HG03064 (cell line): ENCODE measurements around the gene DDT.
"Not testable (repeated sequence)": the region's sequence is repeated elsewhere in the genome, so short reads cannot be mapped to it uniquely, and the experiment has no call there.

Experiments used
- ATAC-seq: cut with Tn5 transposase; IDR thresholded peaks from one replicate; pipeline ENCODE4 v1.9.1; 2021; ENCODE audit warnings: low read depth; ENCODE audit not compliant: unreplicated experiment

The DDT gene

DNA sequence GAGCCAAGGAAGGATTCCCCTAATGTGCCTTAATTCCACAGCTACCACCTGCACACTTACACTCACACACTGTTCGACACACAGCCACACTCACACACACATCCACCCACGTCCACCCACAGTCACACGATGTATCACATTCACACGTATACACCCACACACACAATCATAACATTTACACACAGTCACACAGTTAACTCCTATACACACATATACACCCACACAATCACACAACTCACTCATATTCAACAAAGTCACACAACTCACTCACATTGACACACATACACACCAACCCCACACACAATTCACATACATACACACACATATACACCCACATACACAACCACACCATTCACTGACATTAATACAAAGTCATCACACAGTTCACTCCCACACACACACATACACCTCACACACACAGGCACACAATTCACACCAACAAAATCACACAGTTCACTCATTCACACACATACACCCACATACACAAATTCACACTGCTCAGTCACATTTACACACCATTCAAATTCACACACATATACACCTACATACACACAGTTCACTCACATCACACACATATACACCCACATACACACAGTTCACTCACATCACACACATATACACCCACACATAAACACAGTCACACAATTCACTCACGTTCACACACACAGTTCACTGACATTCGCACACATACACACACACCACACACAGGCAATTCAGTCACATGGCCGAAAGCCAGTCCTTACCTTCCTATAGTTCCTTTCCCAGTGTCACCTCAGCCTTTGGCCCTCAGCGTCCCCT is 19.8 kb downstream of the DDT start:
- ATAC-seq = not testable (repeated sequence)

DNA sequence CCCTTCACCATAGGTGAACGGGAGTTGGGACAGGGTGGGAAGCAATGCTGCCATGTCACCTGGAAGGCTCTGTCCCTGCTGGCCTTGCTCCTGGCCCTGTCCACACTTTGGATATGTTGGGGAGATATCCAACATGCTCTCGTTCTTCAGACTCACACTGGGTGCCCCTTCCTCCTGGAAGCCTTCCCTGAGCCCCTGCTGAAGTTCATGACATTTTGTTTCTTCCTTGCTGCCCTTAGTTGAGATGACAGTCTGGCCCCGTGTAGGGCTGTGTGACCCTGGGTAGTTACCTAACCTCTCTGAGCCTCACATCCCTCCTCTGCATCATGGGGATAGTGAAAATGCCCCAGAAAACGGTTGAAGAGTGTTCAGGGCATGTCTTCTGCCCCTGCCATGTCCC is 20.8 kb downstream of the DDT start:
- ATAC-seq = not testable (repeated sequence)

DNA sequence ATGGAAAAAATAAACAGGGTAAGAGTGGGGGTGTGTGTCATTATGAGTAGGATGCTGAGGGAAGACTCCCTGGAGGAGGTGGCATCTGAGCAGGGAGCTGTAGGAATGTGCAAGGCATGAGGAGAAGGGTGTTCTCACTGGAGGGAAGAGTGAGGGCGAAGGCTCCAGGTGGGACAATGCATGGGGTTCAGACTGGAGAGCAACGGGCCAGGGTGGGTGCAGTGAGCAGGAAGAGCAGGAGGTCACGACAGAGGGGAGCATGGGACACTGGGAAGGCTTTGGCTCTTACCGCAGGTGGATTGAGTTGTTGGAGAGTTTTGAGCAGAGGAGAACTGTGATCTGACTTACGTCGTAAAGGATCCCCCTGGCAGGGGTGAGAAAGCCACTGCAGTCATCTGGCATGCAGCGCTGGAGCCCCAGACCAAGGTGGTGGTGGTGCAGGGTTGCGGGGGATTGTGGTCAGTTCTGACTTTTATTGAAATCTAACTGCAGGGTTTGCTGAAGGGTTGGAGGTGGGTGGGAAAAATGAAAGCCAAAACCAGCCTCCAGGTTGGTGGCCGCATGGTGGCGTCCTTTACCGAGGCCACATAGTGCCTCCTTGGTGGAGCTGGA is 21.3 kb downstream of the DDT start:
- not testable (repeated sequence) for ATAC-seq

DNA sequence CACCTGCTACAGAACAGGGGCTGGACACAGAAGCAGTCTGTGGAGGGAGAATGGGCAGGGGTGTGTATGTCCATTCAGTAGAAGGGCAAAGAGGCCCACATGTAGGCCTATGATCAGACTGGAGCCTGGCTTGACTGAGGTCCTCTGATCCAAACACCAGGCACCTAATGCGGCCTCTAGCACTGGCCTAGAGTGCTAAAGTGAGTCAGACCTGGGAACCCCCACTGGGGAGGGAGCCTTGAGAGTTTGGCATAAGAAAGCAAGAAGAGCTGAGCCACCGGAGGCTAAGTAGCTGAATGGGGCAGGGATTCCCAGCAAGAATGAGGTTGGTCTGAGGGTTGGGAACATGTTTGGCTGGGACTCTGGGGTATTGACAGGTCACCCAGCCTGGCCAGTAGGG is 22.9 kb downstream of the DDT start:
- not testable (repeated sequence) for ATAC-seq

DNA sequence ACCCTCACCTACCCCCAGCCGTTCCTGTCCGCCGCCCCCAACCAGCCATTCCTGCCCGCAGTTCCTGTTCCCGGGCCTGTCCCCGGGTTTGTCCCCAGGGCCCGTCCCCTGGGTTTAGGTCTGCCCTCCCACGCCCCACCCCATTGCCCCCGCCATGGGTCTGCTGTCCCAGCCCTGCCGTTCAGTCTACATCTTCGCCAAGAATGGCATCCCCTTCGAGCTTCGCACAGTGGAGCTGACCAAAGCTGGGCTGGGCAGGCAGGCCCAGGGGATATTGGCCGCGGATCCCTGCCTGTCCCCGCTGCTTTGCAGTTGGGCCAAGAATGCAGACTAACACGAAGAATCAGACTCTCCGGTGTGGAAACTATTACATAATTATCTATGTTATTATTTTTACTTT is 24.5 kb downstream of the DDT start:
- ATAC-seq = not testable (repeated sequence)

DNA sequence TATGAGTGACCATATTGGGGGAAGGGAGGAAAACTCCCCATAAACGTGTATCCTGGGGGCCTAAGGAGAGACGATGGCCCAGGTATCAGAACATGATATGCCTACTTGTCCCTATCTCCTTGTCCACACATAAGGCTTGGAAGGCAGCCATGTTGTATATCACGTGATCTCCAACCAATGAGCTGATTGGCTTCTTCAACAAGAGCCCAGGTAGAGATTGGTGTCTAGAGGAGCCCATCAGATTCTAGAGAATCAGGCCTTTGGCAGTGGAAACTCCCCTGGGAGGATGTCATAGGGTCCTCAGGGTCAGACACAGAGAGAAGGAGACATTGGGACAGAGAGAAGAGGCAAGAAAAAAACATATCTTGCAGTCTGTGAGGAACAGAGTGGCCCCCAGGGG is 26.9 kb downstream of the DDT start:
- not testable (repeated sequence) for ATAC-seq

DNA sequence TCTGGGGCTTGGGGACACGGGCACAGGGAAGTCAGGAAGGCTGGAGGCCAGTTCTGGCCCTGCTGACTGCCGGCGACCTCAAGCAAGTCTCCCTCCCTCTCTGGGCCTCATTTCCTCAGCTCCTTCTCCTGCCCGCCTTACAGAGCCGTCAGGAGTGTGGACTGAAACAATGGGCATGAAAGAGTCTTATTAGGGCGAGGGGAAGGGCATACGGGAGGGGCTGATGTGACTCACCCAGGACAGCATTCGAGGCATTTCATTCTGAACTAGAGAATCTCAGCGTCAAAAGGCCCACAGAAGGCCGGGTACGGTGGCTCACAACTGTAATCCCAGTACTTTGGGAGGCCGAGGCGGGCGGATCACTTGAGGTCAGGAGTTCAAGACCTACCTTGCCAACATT is 34.1 kb downstream of the DDT start:
- not testable (repeated sequence) for ATAC-seq

DNA sequence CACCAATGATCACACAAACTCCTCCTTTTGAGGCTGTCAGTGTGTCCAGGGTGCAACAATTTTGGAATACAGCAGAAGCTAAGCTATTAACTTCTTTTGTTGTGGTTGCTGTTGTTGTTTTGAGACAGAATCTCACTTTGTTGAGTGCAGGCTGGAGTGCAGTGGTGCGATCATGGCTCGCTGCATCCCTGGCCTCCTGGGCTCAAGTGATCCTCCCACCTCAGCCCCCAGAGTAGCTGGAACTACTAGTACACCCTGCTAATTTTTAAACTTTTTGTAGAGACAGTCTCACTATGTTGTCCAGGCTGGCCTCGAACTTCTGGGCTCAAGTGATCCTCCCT is 35.3 kb downstream of the DDT start:
- ATAC-seq = no peak

DNA sequence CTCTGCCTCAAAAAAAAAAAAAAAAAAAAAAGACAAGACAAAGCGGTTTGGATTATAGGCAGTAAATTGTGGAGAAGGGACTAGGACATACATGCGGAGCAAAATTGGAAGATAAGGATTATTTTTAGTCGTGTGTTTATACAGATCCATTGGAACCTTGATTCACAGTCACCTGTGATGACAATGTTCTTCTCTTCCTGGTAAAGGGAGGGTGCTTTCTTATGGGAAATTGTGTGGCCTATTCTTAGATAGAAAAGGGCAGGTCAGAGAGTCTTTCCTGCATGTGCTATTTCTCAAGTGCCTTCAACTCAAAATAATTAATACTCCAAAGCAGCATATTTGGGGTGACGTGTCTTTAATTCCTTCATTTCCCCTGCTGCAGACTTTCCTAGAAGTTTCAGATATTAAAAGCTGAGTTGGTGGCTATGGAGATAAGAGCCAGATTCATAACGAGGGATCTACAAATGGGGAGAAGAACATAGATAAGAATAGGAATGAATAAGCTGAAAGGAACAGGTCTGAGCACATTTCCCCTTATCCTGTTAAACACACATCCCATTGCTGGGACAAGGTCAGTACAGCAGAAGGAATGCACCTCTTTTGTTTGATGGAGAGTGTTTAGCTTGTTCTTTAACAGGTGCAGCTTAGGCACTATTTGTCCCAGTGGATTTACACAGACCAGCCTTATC is 35.8 kb downstream of the DDT start:
- ATAC-seq = no peak

DNA sequence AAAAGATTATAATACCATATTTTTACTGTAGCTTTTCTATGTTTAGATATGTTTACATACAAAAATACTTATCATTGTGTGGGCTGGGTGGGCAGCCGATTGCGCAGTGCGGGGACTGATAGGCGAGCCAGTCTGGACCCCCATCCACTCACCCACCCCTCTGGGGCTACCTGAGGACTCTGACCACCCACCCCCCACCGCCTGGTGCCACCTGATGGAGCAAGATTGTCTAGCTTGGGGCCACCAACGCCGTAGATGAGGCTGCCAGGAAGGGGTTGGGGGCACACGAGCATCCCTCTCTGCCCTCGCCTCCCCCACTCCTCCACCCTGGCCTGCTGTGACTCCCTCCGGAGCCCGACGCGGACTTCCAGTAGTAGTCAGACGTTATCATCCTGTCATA is 47.7 kb downstream of the DDT start:
- ATAC-seq = no peak

DNA sequence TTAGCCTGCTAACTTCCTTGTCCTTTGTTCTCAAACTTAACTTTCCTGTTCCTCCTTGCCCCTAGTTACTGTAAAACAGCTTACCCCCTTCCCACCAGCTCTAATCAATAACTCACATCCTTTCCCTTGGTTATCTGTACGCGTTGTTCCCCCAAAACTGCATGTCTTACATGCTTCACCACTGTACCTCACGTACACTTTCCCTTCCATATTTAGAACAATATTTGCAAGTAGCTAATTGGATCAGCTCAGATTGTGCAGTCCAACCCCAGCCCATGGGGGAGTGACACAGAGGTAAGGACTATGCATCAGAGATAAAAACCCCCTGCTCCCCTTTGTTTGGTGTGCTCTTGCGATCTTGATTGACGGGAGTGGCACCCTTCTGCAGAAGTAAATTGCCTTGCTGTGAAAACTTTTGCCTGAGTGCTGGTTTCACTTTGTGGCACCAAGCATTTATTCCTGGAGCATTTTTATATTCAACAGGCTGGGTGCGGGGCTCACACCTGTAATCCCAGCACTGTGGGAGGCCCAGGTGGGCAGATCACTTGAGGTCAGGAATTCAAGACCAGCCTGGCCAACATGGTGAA is 49.1 kb downstream of the DDT start:
- no peak for ATAC-seq

DNA sequence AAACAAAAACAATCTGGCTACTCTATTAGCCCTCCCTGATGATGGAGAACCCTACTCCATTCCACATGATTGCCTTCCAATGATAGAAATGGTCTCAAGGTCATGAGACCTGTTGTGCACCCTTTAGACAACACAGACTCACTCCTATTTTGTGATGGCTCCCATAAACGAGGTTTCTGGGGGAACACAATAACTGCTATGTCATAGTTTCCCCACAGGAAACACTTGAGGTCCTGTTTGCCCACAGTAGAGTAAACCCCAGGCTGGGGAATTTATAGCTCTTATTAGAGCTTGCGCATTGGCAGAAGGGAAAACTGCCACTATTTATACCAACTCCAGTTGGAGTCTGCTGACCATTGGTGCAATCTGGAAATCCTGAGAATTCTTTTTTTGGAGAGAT is 51.3 kb downstream of the DDT start:
- no peak for ATAC-seq

DNA sequence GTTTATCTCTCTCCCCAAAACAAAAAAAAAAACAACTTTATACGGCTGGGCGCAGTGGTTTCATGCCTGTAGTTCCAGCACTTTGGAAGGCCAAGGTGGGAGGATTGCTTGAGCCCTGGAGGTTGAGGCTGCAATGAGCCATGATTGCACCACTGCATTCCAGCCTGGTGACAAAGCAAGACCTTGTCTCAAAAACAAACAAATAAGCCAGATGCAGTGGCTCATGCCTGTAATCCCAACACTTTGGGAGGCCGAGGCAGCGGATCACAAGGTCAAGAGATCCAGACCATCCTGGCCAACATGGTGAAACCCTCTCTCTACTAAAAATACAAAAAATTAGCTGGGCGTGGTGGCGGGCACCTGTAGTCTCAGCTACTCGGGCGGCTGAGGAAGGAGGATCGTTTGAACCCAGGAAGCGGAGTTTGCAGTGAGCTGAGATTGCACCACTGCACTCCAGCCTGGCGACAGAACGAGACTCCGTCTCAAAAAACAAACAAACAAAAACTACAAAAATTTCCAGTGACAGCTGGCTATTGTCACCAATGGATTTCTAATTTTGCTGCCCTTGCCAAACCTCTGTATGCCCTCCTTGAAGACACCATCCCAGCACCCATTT is 52.5 kb downstream of the DDT start:
- not testable (repeated sequence) for ATAC-seq
